Loucy (cell line): ENCODE data around the gene SCN5A.

Experiments
- H2AFZ ChIP-seq: fragments of 200-600 bp; sonication (generic); 2 replicates; pipeline ENCODE4 v1.6.0; 2016; ENCODE audit warnings: antibody characterized with exemption, mild to moderate bottlenecking, low read length, moderate library complexity
- H3F3A ChIP-seq: fragments of 200-600 bp; 2 replicates; pipeline ENCODE4 v1.6.0; 2016; ENCODE audit warnings: antibody characterized with exemption, low read depth, mild to moderate bottlenecking
- H3K27me3 ChIP-seq: fragments of 200-600 bp; sonication (generic); 2 replicates; pipeline ENCODE4 v1.6.1; 2014; ENCODE audit warnings: low read length, mild to moderate bottlenecking; ENCODE audit not compliant: insufficient read depth, poor library complexity, severe bottlenecking
- H3K36me3 ChIP-seq: fragments of 200-600 bp; sonication (generic); 2 replicates; pipeline ENCODE4 v1.6.1; 2016; ENCODE audit warnings: low read length; ENCODE audit not compliant: insufficient read depth
- H3K4me1 ChIP-seq: fragments of 200-600 bp; sonication (generic); 2 replicates; pipeline ENCODE4 v1.5.1; 2014; ENCODE audit warnings: low read length, mild to moderate bottlenecking; ENCODE audit not compliant: insufficient read depth, poor library complexity, severe bottlenecking
- H3K4me2 ChIP-seq: fragments of 200-600 bp; sonication (generic); 2 replicates; pipeline ENCODE4 v1.6.0; 2014; ENCODE audit warnings: antibody characterized with exemption, low read length, low read depth, mild to moderate bottlenecking; ENCODE audit not compliant: poor library complexity, severe bottlenecking
- H3K4me3 ChIP-seq: fragments of 200-600 bp; sonication (generic); 2 replicates; pipeline ENCODE4 v1.5.1; 2014; ENCODE audit warnings: low read length, mild to moderate bottlenecking, mixed read lengths; ENCODE audit not compliant: poor library complexity, severe bottlenecking
- H3K79me2 ChIP-seq: fragments of 200-600 bp; sonication (generic); 2 replicates; pipeline ENCODE4 v1.6.1; 2014; ENCODE audit warnings: low read length; ENCODE audit not compliant: insufficient read depth
- H3K9ac ChIP-seq: fragments of 200-600 bp; sonication (generic); 2 replicates; pipeline ENCODE4 v1.6.0; 2014; ENCODE audit warnings: mild to moderate bottlenecking, low read depth, low read length, moderate library complexity; ENCODE audit not compliant: poor library complexity, severe bottlenecking
- H3K9me2 ChIP-seq: fragments of 200-600 bp; sonication (generic); replicated peaks from 2 replicates; pipeline ENCODE4 v1.6.1; 2016; ENCODE audit warnings: low read depth, low read length, mixed read lengths
- H3K9me3 ChIP-seq: fragments of 200-600 bp; sonication (generic); 2 replicates; pipeline ENCODE4 v1.6.1; 2014; ENCODE audit warnings: mild to moderate bottlenecking, antibody characterized with exemption, low read length, low read depth; ENCODE audit not compliant: insufficient read depth
- H4K20me1 ChIP-seq: fragments of 200-600 bp; sonication (generic); 2 replicates; pipeline ENCODE4 v1.6.0; 2014; ENCODE audit warnings: antibody characterized with exemption, low read length, mild to moderate bottlenecking; ENCODE audit not compliant: insufficient read depth, poor library complexity, severe bottlenecking
- CTCF ChIP-seq: fragments of 200-600 bp; sonication (generic); conservative IDR thresholded peaks from 2 replicates; pipeline ENCODE4 v1.5.1; 2014; ENCODE audit warnings: mild to moderate bottlenecking, antibody characterized with exemption, low read length
- EZH2phosphoT487 ChIP-seq: fragments of 200-600 bp; IDR thresholded peaks from 2 replicates; pipeline ENCODE4 v1.6.1; 2018; ENCODE audit warnings: antibody characterized with exemption, mild to moderate bottlenecking, moderate library complexity, borderline replicate concordance

SCN5A gene

GRCh38 chr3:38551026-38551832 lies 98.3 kb downstream of the SCN5A start:
- TF ChIP-seq EZH2phosphoT487 (no peak), CTCF (no peak)
- Histone ChIP-seq H3K9ac (no peak overlapping the region), H3K36me3 (no peaks in the 10 kb centered on the region), H3K27me3 (no peaks in the 10 kb centered on the region), H3K9me2 (no peaks in the 10 kb centered on the region), H3K79me2 (no peaks in the 10 kb centered on the region), H3K4me3 (no peak overlapping the region), H2AFZ (no peak overlapping the region), H3K9me3 (no peaks in the 10 kb centered on the region), H3F3A (no peaks in the 10 kb centered on the region), H3K4me1 (peaks cover 22% of the 10 kb centered on the region), H3K4me2 (no peak overlapping the region), H4K20me1 (no peaks in the 10 kb centered on the region)

- no peak overlapping the region for H3K4me2 ChIP-seq
- H4K20me1 ChIP-seq = no peaks in the 10 kb centered on the region
- no peak overlapping the region for H3K4me3 ChIP-seq
- no peaks in the 10 kb centered on the region for H3F3A ChIP-seq
- peaks cover 24% of the 10 kb centered on the region for H3K4me1 ChIP-seq
- H3K9ac ChIP-seq = no peak overlapping the region
- TF ChIP-seq CTCF (no peak), EZH2phosphoT487 (no peak)
- H2AFZ ChIP-seq = no peak overlapping the region
- H3K79me2 ChIP-seq = no peaks in the 10 kb centered on the region
- no peaks in the 10 kb centered on the region for H3K36me3 ChIP-seq
- H3K9me2 ChIP-seq = no peaks in the 10 kb centered on the region
- no peaks in the 10 kb centered on the region for H3K9me3 ChIP-seq
- H3K27me3 ChIP-seq = no peaks in the 10 kb centered on the region
Observed at GRCh38 chr3:38549957-38550840, 99.3 kb downstream of the SCN5A start.

GRCh38 chr3:38549486-38549885 lies 100.0 kb downstream of the SCN5A start:
- no peaks in the 10 kb centered on the region for H3K36me3 ChIP-seq
- H3K9me2 ChIP-seq = no peaks in the 10 kb centered on the region
- no peak overlapping the region for H3K4me2 ChIP-seq
- H4K20me1 ChIP-seq = no peaks in the 10 kb centered on the region
- H2AFZ ChIP-seq = no peak overlapping the region
- no peak overlapping the region for H3K9ac ChIP-seq
- no peak overlapping the region for H3K4me3 ChIP-seq
- no peaks in the 10 kb centered on the region for H3K9me3 ChIP-seq
- H3K4me1 ChIP-seq = peaks cover 31% of the 10 kb centered on the region
- no peaks in the 10 kb centered on the region for H3K79me2 ChIP-seq
- TF ChIP-seq CTCF (no peak), EZH2phosphoT487 (no peak)
- no peaks in the 10 kb centered on the region for H3K27me3 ChIP-seq
- H3F3A ChIP-seq = no peaks in the 10 kb centered on the region
